Measurements from ENCODE around the gene RUNX1.

DNA sequence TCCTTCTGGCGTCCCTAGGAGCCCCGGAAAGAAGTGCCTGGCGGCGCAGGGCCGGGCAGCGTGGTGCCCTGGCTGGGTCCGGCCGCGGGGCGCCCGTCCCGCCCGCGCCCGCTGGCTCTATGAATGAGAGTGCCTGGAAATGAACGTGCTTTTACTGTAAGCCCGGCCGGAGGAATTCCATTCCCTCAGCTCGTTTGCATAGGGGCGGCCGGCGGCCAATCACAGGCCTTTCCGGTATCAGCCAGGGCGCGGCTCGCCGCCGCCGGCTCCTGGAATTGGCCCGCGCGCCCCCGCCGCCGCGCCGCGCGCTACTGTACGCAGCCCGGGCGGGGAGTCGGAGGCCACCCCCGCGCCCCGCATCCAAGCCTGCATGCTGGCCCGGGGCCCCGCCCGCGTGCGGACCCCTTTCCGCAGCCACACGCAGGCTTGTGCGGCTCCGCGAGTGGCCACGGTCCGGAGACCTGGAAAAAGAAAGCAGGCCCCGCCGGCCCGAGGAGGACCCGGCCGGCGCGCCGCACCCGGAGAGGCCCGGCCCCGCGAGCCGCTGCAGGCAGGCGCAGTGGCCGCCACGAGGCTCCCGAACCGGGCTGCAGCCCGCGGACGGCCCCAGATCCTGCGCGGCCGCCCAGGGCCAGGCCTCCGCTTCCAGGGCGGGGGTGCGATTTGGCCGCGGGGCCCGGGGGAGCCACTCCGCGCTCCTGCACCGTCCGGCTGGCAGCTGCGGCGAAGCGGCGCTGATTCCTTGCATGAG is 160.4 kb downstream of the RUNX1 start:
- TF ChIP-seq, protein P1, sequence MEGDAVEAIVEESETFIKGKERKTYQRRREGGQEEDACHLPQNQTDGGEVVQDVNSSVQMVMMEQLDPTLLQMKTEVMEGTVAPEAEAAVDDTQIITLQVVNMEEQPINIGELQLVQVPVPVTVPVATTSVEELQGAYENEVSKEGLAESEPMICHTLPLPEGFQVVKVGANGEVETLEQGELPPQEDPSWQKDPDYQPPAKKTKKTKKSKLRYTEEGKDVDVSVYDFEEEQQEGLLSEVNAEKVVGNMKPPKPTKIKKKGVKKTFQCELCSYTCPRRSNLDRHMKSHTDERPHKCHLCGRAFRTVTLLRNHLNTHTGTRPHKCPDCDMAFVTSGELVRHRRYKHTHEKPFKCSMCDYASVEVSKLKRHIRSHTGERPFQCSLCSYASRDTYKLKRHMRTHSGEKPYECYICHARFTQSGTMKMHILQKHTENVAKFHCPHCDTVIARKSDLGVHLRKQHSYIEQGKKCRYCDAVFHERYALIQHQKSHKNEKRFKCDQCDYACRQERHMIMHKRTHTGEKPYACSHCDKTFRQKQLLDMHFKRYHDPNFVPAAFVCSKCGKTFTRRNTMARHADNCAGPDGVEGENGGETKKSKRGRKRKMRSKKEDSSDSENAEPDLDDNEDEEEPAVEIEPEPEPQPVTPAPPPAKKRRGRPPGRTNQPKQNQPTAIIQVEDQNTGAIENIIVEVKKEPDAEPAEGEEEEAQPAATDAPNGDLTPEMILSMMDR (IDR thresholded peaks at IDR 0.05), result peak in 2 of 4 experiments; percentile 2 to 50
- TF ChIP-seq POLR2A (IDR thresholded peaks at IDR 0.05) (peak; percentile 98), POLR2AphosphoS5 (IDR thresholded peaks at IDR 0.05) (peak; percentile 89)
